ENCODE results near the gene CNN2. TPM values are rescaled to one million over a fixed set of nuclear protein-coding genes. Genes with fewer than 3 reads are reported as not detected.

Gene CNN2
- polyA plus RNA-seq, 1 donor from 2014 or later = 42.8 TPM

DNA sequence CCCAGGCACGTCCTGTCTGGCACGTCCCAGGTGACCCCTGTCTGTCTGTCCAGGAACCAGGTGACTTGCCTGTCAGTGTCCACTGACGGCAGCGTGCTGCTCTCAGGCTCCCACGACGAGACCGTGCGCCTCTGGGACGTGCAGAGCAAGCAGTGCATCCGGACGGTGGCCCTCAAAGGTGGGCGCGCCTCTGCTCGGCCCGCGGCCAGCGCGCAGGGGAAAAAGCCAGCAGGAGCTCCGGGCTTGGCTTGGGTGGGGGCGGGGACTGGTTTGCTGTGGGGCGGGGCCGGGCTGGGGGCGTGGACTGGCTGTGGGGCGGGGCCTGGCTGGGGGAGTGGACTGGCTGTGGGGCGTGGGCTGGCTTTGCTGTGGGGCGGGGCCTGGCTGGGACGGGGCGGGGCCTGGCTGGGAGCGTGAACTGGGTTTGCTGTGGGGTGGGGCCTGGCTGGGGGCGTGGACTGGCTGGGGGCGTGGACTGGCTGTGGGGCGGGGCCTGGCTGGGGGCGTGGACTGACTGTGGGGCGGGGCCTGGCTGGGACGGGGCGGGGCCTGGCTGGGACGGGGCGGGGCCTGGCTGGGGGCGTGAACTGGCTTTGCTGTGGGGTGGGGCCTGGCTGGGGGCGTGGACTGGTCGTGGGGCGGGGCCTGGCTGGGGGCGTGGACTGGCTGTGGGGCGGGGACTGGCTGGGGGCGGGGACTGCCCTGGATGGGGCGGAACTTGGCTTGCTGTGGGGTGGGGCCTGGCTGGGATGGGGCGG, 35.1 kb upstream of the CNN2 start:
- Histone ChIP-seq H3K9ac (ENCODE audit: low read length) (no peak overlapping the region), H3K36me3 (ENCODE audit: insufficient read depth, low read length) (no peaks in the 10 kb centered on the region), H3K27ac (ENCODE audit: low read length) (no peak overlapping the region), H3K27me3 (ENCODE audit: insufficient read depth, low read depth, low read length) (no peaks in the 10 kb centered on the region), H3K79me2 (replicated peaks; ENCODE audit: insufficient read depth, low read length) (no peaks in the 10 kb centered on the region), H3K4me2 (ENCODE audit: low read length) (no peak overlapping the region), H3F3A (ENCODE audit: insufficient read depth, low read length, poor library complexity, severe bottlenecking) (no peaks in the 10 kb centered on the region), H3K4me3 (ENCODE audit: low read length) (no peak overlapping the region), H3K9me2 (ENCODE audit: insufficient read depth, low read length) (no peaks in the 10 kb centered on the region), H4K20me1 (ENCODE audit: insufficient read depth) (no peaks in the 10 kb centered on the region), H3K9me3 (ENCODE audit: low read length) (no peaks in the 10 kb centered on the region), H2AFZ (ENCODE audit: low read depth, low read length) (no peak overlapping the region)
- TF ChIP-seq, protein P1, sequence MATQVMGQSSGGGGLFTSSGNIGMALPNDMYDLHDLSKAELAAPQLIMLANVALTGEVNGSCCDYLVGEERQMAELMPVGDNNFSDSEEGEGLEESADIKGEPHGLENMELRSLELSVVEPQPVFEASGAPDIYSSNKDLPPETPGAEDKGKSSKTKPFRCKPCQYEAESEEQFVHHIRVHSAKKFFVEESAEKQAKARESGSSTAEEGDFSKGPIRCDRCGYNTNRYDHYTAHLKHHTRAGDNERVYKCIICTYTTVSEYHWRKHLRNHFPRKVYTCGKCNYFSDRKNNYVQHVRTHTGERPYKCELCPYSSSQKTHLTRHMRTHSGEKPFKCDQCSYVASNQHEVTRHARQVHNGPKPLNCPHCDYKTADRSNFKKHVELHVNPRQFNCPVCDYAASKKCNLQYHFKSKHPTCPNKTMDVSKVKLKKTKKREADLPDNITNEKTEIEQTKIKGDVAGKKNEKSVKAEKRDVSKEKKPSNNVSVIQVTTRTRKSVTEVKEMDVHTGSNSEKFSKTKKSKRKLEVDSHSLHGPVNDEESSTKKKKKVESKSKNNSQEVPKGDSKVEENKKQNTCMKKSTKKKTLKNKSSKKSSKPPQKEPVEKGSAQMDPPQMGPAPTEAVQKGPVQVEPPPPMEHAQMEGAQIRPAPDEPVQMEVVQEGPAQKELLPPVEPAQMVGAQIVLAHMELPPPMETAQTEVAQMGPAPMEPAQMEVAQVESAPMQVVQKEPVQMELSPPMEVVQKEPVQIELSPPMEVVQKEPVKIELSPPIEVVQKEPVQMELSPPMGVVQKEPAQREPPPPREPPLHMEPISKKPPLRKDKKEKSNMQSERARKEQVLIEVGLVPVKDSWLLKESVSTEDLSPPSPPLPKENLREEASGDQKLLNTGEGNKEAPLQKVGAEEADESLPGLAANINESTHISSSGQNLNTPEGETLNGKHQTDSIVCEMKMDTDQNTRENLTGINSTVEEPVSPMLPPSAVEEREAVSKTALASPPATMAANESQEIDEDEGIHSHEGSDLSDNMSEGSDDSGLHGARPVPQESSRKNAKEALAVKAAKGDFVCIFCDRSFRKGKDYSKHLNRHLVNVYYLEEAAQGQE (IDR thresholded peaks at IDR 0.05; ENCODE audit: borderline replicate concordance) = no peak
- TF ChIP-seq TAF1 (IDR thresholded peaks at IDR 0.05; ENCODE audit: low read depth) (no peak), SMC3 (conservative IDR thresholded peaks at IDR 0.05; ENCODE audit: poor library complexity) (no peak), EZH2 (IDR thresholded peaks at IDR 0.05; ENCODE audit: borderline replicate concordance, insufficient read depth, low read length, poor library complexity, severe bottlenecking) (no peak), RAD21 (conservative IDR thresholded peaks at IDR 0.05) (no peak), POLR2AphosphoS5 (IDR thresholded peaks at IDR 0.05) (no peak), EP300 (conservative IDR thresholded peaks at IDR 0.05; ENCODE audit: poor library complexity, severe bottlenecking) (no peak), MXI1 (conservative IDR thresholded peaks at IDR 0.05; ENCODE audit: poor library complexity, severe bottlenecking) (no peak)
- TF ChIP-seq, protein P2, sequence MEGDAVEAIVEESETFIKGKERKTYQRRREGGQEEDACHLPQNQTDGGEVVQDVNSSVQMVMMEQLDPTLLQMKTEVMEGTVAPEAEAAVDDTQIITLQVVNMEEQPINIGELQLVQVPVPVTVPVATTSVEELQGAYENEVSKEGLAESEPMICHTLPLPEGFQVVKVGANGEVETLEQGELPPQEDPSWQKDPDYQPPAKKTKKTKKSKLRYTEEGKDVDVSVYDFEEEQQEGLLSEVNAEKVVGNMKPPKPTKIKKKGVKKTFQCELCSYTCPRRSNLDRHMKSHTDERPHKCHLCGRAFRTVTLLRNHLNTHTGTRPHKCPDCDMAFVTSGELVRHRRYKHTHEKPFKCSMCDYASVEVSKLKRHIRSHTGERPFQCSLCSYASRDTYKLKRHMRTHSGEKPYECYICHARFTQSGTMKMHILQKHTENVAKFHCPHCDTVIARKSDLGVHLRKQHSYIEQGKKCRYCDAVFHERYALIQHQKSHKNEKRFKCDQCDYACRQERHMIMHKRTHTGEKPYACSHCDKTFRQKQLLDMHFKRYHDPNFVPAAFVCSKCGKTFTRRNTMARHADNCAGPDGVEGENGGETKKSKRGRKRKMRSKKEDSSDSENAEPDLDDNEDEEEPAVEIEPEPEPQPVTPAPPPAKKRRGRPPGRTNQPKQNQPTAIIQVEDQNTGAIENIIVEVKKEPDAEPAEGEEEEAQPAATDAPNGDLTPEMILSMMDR (IDR thresholded peaks at IDR 0.05; ENCODE audit: poor library complexity, severe bottlenecking) = no peak

DNA sequence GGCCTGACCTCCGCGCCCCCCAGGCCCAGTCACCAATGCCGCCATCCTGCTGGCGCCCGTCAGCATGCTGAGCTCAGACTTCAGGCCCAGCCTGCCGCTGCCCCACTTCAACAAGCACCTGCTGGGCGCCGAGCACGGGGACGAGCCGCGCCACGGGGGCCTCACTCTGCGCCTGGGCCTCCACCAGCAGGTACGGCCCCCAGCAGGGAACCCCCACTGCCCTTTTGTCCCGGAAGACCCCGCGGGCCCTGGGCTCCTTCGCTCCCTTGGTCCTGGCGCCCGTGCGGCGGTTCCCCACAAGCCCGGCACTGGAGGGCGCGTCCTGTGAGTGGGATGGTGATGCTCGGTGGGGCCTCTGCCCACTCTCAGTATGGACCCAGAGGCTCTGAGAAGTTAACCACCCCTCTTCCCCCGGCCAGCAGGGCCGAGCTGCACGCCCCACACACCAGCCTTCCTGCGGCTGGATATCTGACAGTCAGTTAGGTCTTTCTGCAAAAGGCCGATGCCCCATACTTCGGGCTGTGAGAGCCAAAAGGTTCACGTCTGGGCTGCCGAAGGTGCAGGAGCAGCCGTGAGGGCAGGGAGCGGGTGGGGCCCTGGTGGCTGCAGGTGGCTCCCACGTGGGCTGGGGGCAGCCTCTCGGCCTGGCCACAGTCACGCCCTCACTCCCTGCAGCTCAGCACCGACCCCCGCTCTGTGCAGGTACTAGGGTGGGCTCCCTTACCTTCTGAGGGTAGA, 34.3 kb upstream of the CNN2 start:
- TF ChIP-seq EZH2 (IDR thresholded peaks at IDR 0.05; ENCODE audit: borderline replicate concordance, insufficient read depth, low read length, poor library complexity, severe bottlenecking) (no peak), POLR2AphosphoS5 (IDR thresholded peaks at IDR 0.05) (no peak), SMC3 (conservative IDR thresholded peaks at IDR 0.05; ENCODE audit: poor library complexity) (no peak), MXI1 (conservative IDR thresholded peaks at IDR 0.05; ENCODE audit: poor library complexity, severe bottlenecking) (no peak), EP300 (conservative IDR thresholded peaks at IDR 0.05; ENCODE audit: poor library complexity, severe bottlenecking) (no peak), TAF1 (IDR thresholded peaks at IDR 0.05; ENCODE audit: low read depth) (no peak), RAD21 (conservative IDR thresholded peaks at IDR 0.05) (no peak)
- TF ChIP-seq, protein P1 (IDR thresholded peaks at IDR 0.05; ENCODE audit: borderline replicate concordance) = no peak
- TF ChIP-seq, protein P2 (IDR thresholded peaks at IDR 0.05; ENCODE audit: poor library complexity, severe bottlenecking) = no peak
- Histone ChIP-seq H3K79me2 (replicated peaks; ENCODE audit: insufficient read depth, low read length) (no peaks in the 10 kb centered on the region), H4K20me1 (ENCODE audit: insufficient read depth) (no peaks in the 10 kb centered on the region), H3K27me3 (ENCODE audit: insufficient read depth, low read depth, low read length) (no peaks in the 10 kb centered on the region), H3K4me2 (ENCODE audit: low read length) (no peak overlapping the region), H3K4me3 (ENCODE audit: low read length) (no peak overlapping the region), H3K9ac (ENCODE audit: low read length) (no peak overlapping the region), H3K36me3 (ENCODE audit: insufficient read depth, low read length) (no peaks in the 10 kb centered on the region), H3F3A (ENCODE audit: insufficient read depth, low read length, poor library complexity, severe bottlenecking) (no peaks in the 10 kb centered on the region), H3K27ac (ENCODE audit: low read length) (no peak overlapping the region), H3K9me2 (ENCODE audit: insufficient read depth, low read length) (no peaks in the 10 kb centered on the region), H2AFZ (ENCODE audit: low read depth, low read length) (no peak overlapping the region), H3K9me3 (ENCODE audit: low read length) (no peaks in the 10 kb centered on the region)

All from neural cell (in vitro differentiated cells).